ENCODE data around the gene RTN4R.
"Not testable (repeated sequence)": the region's sequence is repeated elsewhere in the genome, so short reads cannot be mapped to it uniquely, and the experiment has no call there.

Gene RTN4R

GRCh38 chr22:20270190-20271113, 2.3 kb upstream of the RTN4R start:
- H3K36me3 ChIP-seq (ENCODE audit: control insufficient read depth, insufficient read depth, low read length); H3K27me3 ChIP-seq (ENCODE audit: control insufficient read depth, insufficient read depth, low read length, poor library complexity, severe bottlenecking); H3K27ac ChIP-seq (ENCODE audit: insufficient read depth, low read depth, low read length, poor library complexity, severe bottlenecking); H3K9me3 ChIP-seq (ENCODE audit: control insufficient read depth, low read length); H3K4me3 ChIP-seq (ENCODE audit: insufficient read depth, low read depth, low read length): not testable (repeated sequence)
- H3K4me1 ChIP-seq (ENCODE audit: control insufficient read depth, insufficient read depth, low read length) = peaks cover 19% of the 10 kb centered on the region
- 76 to 78% methylated on average over 20 to 21 of the region's 23 CpGs for WGBS, 2 experiments

GRCh38 chr22:20269673-20270072, 1.6 kb upstream of the RTN4R start:
- 92 to 93% methylated on average over 8 of the region's 8 CpGs for WGBS, 2 experiments
- H3K27ac ChIP-seq (ENCODE audit: insufficient read depth, low read depth, low read length, poor library complexity, severe bottlenecking); H3K27me3 ChIP-seq (ENCODE audit: control insufficient read depth, insufficient read depth, low read length, poor library complexity, severe bottlenecking); H3K9me3 ChIP-seq (ENCODE audit: control insufficient read depth, low read length); H3K4me3 ChIP-seq (ENCODE audit: insufficient read depth, low read depth, low read length); H3K36me3 ChIP-seq (ENCODE audit: control insufficient read depth, insufficient read depth, low read length): not testable (repeated sequence)
- peaks cover 25% of the 10 kb centered on the region for H3K4me1 ChIP-seq (ENCODE audit: control insufficient read depth, insufficient read depth, low read length)

GRCh38 chr22:20269201-20269600, 1.1 kb upstream of the RTN4R start:
- H3K27ac ChIP-seq (ENCODE audit: insufficient read depth, low read depth, low read length, poor library complexity, severe bottlenecking); H3K27me3 ChIP-seq (ENCODE audit: control insufficient read depth, insufficient read depth, low read length, poor library complexity, severe bottlenecking); H3K9me3 ChIP-seq (ENCODE audit: control insufficient read depth, low read length); H3K4me3 ChIP-seq (ENCODE audit: insufficient read depth, low read depth, low read length); H3K36me3 ChIP-seq (ENCODE audit: control insufficient read depth, insufficient read depth, low read length): not testable (repeated sequence)
- WGBS, 2 experiments = 83% methylated on average over 4 of the region's 4 CpGs
- peaks cover 25% of the 10 kb centered on the region for H3K4me1 ChIP-seq (ENCODE audit: control insufficient read depth, insufficient read depth, low read length)

DNA sequence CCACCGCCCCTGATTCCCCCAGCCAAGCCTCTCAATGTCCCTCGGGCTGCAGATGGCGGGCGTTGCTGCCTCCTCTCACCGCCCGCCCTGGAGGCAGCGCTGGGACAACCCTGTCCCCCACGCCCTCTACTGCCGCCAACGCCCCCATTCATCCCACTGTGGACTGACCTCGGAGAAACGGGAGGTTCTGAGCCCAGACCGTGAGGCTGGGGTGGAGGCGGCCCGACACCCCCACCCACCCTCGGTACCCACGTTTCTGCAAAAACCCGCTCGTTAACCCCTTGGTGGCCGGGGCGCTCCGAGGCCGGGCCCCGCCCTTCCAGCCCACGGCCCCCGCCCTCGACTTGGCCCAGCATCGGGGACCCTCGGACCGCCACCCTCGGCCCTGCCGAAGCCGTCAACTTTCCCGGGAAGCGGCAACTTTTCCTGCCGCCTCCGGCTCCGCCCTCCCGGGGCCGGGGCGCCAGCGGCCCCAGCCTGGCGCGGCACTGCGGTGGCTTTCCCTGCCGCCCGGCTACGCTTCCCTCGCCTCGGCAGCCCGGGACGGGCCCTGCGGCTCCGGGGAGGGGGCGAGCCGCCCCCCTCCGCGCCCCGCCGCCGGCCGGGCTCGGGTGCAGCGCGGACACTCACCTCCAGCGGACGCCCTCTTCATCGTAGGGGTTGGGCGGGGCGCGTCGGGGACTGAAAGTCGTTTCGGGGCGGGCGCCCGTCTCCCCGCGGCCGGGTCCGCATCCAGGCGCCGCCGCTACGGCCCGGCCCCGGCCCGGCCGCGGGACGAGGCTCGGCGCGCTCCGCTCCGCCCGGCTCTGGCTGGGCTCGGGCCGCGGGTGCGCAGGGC, 458 bp downstream of the RTN4R start:
- Histone ChIP-seq H3K4me3 (ENCODE audit: insufficient read depth, low read depth, low read length) (peak overlapping the region; percentile 51), H3K27me3 (ENCODE audit: control insufficient read depth, insufficient read depth, low read length, poor library complexity, severe bottlenecking) (no peaks in the 10 kb centered on the region), H3K36me3 (ENCODE audit: control insufficient read depth, insufficient read depth, low read length) (no peaks in the 10 kb centered on the region), H3K27ac (ENCODE audit: insufficient read depth, low read depth, low read length, poor library complexity, severe bottlenecking) (no peak overlapping the region), H3K9me3 (ENCODE audit: control insufficient read depth, low read length) (no peaks in the 10 kb centered on the region), H3K4me1 (ENCODE audit: control insufficient read depth, insufficient read depth, low read length) (peaks cover 19% of the 10 kb centered on the region)
- WGBS, 2 experiments = 1% methylated on average over 101 of the region's 101 CpGs

- H3K36me3 ChIP-seq (ENCODE audit: control insufficient read depth, insufficient read depth, low read length); H3K27me3 ChIP-seq (ENCODE audit: control insufficient read depth, insufficient read depth, low read length, poor library complexity, severe bottlenecking); H3K27ac ChIP-seq (ENCODE audit: insufficient read depth, low read depth, low read length, poor library complexity, severe bottlenecking); H3K9me3 ChIP-seq (ENCODE audit: control insufficient read depth, low read length): not testable (repeated sequence)
- peaks cover 19% of the 10 kb centered on the region for H3K4me1 ChIP-seq (ENCODE audit: control insufficient read depth, insufficient read depth, low read length)
- peak overlapping the region; percentile 51 for H3K4me3 ChIP-seq (ENCODE audit: insufficient read depth, low read depth, low read length)
- 76 to 78% methylated on average over 33 of the region's 33 CpGs for WGBS, 2 experiments
These were observed 1.3 kb downstream of the RTN4R start for GRCh38 chr22:20266667-20267440.

GRCh38 chr22:20265772-20266666, 2.1 kb downstream of the RTN4R start:
- not testable (repeated sequence) for H3K9me3 ChIP-seq (ENCODE audit: control insufficient read depth, low read length); H3K36me3 ChIP-seq (ENCODE audit: control insufficient read depth, insufficient read depth, low read length); H3K27me3 ChIP-seq (ENCODE audit: control insufficient read depth, insufficient read depth, low read length, poor library complexity, severe bottlenecking); H3K4me3 ChIP-seq (ENCODE audit: insufficient read depth, low read depth, low read length); H3K27ac ChIP-seq (ENCODE audit: insufficient read depth, low read depth, low read length, poor library complexity, severe bottlenecking)
- 91 to 93% methylated on average over 14 to 15 of the region's 15 CpGs for WGBS, 2 experiments
- peaks cover 19% of the 10 kb centered on the region for H3K4me1 ChIP-seq (ENCODE audit: control insufficient read depth, insufficient read depth, low read length)

- Histone ChIP-seq H3K27me3 (ENCODE audit: control insufficient read depth, insufficient read depth, low read length, poor library complexity, severe bottlenecking) (no peaks in the 10 kb centered on the region), H3K9me3 (ENCODE audit: control insufficient read depth, low read length) (no peaks in the 10 kb centered on the region), H3K36me3 (ENCODE audit: control insufficient read depth, insufficient read depth, low read length) (no peaks in the 10 kb centered on the region), H3K27ac (ENCODE audit: insufficient read depth, low read depth, low read length, poor library complexity, severe bottlenecking) (no peak overlapping the region), H3K4me3 (ENCODE audit: insufficient read depth, low read depth, low read length) (no peak overlapping the region), H3K4me1 (ENCODE audit: control insufficient read depth, insufficient read depth, low read length) (peaks cover 12% of the 10 kb centered on the region)
- 72 to 78% methylated on average over 21 of the region's 21 CpGs for WGBS, 2 experiments
These were observed 3.3 kb downstream of the RTN4R start for GRCh38 chr22:20264614-20265452.

DNA sequence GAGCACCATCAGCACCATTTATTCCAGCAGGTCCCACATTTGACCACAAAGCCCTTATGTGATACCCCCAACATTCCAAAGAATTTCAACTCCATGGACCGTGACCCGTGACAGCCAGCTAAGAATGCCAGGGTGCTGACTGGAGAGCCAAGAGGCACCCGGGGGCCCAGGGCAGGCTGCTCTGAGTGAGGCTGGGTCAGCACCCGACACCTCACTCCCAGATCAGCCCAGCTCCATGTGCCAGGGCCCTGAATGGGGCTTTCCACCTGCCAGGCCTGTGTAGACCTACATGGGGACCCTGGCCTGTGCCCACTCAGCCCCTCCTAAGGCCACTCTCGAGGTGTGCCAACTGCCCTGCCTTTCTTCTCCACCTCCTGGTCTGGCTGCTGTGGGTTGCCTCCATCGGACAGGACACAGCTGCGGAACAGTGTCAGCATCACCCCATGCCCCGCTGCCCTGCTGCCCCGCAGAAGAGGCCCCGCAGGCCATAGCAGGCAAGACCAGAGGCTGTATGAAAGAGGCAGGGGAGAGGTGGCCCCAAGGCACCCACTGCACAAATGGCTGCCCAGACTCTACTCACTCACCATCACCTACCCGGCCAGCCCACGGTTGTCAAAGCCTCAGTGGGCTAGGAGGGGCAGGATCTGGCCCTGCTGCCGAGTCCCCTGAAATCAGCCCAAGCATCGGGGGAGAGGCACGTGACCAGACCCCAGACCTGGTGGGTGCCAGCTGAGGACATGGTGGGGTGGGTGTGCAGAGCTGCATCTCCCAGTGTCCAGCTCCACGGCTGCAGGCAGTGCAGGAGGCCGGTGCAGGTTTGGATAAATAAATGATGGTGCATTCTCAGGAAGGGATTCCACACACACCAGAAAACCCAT, 4.5 kb downstream of the RTN4R start:
- not testable (repeated sequence) for H3K27ac ChIP-seq (ENCODE audit: insufficient read depth, low read depth, low read length, poor library complexity, severe bottlenecking); H3K9me3 ChIP-seq (ENCODE audit: control insufficient read depth, low read length); H3K4me1 ChIP-seq (ENCODE audit: control insufficient read depth, insufficient read depth, low read length); H3K36me3 ChIP-seq (ENCODE audit: control insufficient read depth, insufficient read depth, low read length); H3K4me3 ChIP-seq (ENCODE audit: insufficient read depth, low read depth, low read length); H3K27me3 ChIP-seq (ENCODE audit: control insufficient read depth, insufficient read depth, low read length, poor library complexity, severe bottlenecking)
- 93 to 95% methylated on average over 16 to 17 of the region's 17 CpGs for WGBS, 2 experiments
